KBM-7 (cell line): ENCODE data around the gene MS4A10.

Experiments
- DNase-seq: peaks from one replicate; pipeline ENCODE4 v3.0.0-alpha.2; 2015
- in situ Hi-C: fragments of 300-500 bp; cut with MboI; formaldehyde crosslinking; loops from 2 replicates; pipeline ENCODE4 v1.14.3; 2020; ENCODE audit warnings: low sequenced_read_pairs, low pct_unique_long_range_greater_than_20kb, mixed read lengths

Gene MS4A10

DNA sequence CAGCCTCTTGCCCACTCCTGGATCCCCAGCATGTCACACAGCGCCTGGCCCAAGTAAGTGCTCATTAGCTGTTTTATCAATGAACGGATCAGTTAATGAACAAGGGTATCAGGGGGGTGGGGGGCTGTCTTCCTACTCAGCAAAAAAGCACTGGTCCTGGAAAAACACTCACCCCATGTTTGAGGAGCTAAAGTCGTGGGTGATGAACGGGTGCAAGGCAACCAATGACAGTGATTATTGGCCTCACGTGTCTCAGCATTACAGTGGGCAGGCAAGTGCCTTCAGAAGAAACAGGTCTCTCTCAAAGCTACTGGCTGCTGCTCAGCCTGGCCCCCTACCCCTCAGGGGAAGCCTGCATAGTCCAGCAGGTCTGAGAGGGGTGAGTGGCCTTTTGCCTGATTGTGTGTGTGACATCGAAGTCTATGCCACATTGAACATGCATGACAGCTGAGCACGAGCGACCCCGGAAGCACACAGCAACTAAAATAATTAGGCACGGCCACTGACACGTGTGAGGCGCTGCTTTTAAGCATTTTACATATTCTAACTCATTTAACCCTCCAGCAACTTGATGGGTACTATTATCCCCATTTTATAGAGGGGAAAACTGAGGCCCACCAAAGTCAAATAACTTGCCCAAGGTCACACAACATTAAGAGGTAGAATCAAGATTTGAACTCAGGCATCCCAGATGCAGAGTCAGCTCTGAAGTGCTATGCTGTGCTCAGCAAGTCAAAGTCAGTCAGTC lies 2.6 kb upstream of the MS4A10 start:
- in situ Hi-C loops: no loop called here
- no peak for DNase-seq

GRCh38 chr11:60783141-60783484 lies 2.0 kb upstream of the MS4A10 start:
- in situ Hi-C loops: no loop called here

DNA sequence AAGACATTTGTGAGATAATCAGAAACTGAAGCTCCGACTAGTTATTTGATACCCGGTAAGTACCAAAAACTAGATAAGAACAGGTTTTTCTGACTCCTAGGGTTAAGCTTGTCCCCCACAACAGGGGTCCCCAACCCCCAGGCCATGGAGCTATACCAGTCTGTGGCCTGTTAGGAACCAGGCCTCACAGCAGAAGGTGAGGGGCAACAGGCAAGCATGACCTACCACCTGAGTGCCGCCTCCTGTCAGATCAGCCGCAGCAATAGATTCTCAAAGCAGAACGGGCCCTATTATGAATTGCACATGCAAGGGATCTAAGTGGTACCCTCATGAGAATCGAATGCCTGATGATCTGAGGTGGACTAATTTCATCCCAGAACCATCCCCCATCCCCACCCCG lies 1.2 kb upstream of the MS4A10 start:
- in situ Hi-C loops: no loop called here
- no peak for DNase-seq

More at GRCh38 chr11:60783141-60783484, 2.0 kb upstream of the MS4A10 start:
- DNase-seq: no peak

DNA sequence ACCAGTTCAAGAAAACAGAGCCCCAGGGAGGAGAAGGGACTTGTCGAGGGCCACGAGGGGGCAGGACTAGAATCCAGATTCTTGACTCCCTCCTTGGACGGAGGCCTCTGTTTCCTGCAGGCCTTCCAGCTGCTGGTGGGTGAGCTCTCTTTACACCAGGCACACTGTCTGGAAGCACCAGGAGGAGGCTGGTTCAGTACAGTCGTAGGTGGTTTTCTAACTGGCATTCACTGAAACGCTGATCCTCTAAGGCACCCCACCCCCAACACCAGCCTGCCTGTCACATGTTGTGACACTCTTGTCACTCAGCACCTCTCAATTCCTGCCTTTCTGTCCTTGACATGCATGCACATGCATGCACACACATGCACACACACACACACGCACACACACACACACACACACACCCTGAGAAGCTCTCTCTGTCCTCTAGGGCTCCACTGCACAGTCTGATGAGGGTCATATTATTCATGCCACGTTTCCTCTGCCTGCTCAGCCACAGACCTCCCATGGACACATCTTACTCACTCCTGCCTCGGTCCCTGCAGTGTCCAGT lies 751 bp downstream of the MS4A10 start:
- in situ Hi-C loops: no loop called here
- no peak for DNase-seq

DNA sequence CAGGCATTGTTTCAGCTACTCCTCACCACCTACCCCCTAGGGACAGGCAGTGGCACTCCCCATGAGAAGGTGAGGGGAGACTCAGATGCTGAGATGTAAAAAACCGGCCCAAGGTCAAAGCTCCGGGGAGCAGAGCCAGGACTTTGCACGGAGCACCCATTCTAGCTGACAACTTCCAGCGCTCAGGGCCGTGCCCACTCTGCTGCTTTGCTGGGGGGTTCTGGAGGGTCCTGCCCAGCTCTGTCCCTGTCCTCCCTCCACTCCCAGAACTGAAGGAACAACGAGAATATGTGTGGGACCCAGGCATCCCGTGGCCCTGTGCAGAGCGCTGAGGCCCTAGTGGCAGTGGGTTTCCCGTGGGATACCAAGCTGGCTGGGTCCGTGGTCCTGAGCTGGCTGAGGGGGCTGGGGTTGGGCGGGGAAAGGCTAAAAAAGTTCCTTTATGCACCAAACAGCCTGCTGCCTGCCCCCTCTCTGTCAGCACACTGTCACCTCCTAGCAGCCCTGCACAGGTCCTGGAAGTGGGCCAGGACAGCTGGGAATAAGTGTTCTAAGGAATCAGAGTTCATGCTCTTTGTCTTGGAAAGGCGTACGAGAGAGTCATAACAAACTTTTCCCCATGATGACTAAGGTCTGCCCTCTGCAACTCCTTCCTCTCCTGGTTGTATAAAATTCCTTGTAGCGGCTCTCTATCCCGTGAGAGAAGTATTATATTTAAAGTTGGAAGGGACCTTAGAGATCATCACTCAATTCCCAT lies 1.9 kb downstream of the MS4A10 start:
- in situ Hi-C loops: no loop called here
- DNase-seq: no peak

- DNase-seq: no peak
- in situ Hi-C loops: no loop called here
Observed at GRCh38 chr11:60788401-60789125, 3.4 kb downstream of the MS4A10 start.

DNA sequence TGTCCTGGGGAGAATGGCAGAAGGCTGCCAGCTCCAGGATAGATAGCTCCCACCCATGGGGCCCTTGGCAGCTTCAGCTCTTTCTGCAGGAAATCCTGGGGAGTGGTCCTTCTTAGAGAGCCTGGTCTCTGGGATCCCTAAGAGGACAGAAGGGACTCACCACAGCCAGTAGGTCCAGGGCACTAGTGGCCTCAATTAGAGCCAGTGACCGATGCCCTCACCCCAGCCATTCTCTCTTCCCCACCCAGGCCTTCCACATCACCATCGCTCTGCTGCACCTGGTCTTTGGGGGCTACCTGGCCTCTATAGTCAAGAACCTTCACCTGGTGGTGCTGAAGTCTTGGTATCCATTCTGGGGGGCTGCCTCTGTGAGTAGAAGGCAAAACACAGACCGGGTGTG lies 5.6 kb downstream of the MS4A10 start:
- no peak for DNase-seq
- in situ Hi-C loops: loop anchor here (10.0 kb wide), 1 partner anchor 46 kb away; no protein-coding TSS in a partner anchor

DNA sequence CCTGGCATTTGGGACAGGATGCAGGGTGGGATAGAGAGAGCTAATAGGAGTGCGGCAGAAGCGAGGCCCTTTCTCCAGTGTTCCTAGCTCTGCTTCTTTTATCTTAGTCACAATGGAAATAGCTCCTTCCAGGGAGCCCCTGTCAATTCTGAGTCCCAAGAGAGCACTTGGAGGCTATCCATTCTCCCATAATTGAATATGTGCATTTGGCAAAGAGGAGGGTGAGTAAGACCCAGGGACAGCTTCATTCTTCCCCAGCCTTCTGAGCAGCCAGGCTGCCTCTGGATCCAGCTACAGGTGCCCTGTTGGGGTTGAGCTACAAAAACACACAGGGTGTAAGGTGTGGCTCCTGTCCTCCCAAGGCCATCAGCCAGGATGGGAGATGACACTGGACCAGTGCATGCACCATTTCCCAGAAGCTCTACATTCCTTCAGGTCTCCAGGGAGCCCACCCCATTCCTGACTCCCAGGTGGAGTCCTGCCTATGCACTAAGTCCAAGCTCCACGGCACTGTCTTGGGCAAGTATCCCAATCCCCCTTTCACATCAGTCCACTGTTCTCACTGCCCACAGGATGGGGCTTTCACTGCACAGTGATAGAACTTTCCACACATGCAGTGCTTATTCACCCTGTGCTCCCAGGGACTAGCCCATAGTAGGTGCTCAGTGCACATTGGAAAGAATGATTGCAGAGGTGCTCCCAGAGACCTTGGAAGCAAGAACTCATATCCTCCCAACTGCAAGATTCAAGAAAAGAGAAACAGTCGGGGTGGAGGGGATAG lies 6.2 kb downstream of the MS4A10 start:
- in situ Hi-C loops: loop anchor here (10.0 kb wide), 1 partner anchor 47 kb away; no protein-coding TSS in a partner anchor
- DNase-seq: no peak

DNA sequence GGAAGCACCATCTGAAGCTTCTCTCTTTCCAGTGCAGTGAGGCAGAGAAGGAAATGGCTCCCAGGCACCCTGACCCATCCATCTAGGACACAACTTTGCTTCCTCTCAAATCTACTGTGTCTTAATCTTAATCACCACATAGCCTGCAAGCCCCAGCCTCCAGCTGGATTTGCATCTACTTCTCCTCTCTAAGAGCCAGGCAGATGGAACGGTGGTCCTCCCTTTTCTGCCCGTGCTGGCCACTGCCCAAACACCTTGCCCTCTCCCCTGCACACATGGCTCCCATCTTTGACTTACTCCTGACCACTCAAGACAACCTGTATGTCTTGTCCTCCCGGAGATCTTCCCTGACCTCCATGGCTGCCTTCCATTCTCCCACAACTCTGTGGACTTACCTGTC lies 7.4 kb downstream of the MS4A10 start:
- in situ Hi-C loops: loop anchor here (10.0 kb wide), 1 partner anchor 48 kb away; no protein-coding TSS in a partner anchor
- no peak for DNase-seq

DNA sequence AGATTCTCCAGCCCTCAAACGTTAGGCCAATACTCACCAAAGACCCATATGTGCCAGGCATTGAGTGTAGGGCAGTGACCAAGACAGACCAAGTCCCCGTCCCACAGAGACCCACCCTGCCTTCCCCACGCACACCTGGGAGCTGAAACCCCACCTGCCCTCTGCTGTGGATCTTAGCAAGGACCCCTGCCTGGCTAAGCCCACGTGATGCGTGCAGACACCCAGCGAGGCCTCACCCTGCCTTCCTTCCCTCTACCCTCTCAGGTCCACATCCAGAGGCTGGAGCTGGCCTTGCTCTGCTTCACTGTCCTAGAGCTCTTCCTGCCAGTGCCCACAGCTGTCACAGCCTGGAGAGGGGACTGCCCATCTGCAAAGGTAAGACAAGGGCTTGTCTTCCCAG lies 10.2 kb downstream of the MS4A10 start:
- no peak for DNase-seq
- in situ Hi-C loops: loop anchor here (10.0 kb wide), 1 partner anchor 50 kb away; no protein-coding TSS in a partner anchor

DNA sequence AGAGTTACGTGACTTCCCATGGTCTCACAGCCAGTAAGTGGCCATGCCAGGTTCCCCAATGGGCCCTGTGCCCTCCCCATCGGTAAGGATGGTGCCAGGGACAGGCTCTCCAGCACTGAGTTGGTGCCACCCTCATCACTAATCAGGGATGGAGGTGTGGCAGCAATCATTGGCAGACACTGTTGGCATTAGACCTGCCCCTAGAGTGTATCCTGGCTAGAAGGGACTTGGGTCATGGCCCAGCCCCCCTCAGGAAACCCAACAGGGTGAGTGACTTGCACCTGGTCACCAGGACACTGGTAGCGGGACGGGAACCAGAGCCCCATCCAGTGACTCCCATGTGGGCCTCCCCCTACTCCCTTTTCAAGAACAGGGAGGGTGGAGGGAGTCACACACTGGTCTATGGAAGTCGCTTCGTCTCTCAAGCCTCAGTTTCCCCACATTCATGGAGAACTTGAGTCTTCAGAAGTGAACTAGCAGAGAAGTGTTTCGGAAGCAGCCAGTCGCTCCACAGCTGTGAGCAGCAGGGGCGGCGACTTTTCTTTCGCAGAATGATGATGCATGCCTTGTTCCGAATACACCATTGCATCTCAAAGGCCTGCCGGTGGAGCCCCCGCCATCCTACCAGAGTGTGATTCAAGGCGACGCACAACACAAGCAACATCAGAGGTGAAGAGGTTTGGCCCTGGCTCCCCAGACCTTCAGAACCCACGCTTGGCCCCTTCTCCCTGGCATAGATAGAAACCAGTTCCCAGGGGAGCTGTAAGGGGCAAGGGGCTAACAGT lies 12.9 kb downstream of the MS4A10 start:
- in situ Hi-C loops: loop anchor here (10.0 kb wide), 1 partner anchor 53 kb away; no protein-coding TSS in a partner anchor
- DNase-seq: no peak

GRCh38 chr11:60798631-60799030 lies 13.5 kb downstream of the MS4A10 start:
- DNase-seq: no peak
- in situ Hi-C loops: loop anchor here (10.0 kb wide), 1 partner anchor 54 kb away; no protein-coding TSS in a partner anchor

DNA sequence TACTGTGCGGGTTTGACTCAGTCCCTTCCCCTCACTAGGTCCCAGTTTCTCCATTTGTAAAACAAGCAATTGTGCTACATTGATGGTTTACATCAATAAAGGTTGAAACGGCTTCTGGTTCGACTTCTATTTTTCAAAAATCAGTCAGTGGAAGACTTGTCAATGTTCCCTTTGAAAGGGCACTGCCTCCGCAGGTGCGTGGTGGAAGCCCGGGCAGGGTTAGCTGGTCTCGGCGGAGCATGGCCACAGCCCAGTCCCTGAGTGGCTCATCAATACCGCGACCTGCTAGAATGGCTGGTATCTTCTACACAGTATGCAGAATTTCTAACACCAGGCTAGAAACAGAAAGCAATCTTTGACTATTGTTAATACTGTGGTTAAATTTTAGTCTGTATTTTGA lies 16.1 kb downstream of the MS4A10 start:
- no peak for DNase-seq
- in situ Hi-C loops: no loop called here

DNA sequence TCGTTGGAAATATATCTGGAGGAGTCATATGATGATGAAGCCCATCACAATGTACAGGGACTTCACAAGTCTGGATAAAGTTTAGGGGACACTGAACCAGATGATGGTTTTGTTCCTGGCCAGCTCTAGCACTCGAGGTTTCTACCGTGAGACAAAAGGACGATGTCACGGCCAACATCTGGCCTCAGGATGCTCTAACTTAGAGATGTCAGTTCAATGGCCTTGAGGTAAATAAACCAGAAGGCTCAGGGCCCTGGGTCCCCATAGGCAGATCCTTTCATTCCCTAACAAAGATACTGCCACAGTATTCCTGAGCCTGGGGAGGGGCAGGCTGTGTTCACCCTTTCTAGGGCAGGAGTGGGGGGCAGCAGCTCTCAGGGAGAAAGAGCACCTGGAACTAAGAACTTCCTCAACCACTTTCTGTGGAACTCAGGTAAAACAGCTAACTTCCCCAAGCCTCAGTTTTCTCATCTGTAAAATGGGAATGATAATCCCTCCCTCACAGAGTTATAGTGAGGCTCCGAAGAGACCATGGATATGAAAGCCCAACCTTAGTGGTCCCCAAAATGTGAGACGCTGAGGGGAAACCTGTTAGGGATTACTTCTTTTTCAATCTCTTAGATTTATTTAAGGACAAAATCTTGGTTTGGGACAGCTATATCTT lies 18.3 kb downstream of the MS4A10 start:
- in situ Hi-C loops: no loop called here

DNA sequence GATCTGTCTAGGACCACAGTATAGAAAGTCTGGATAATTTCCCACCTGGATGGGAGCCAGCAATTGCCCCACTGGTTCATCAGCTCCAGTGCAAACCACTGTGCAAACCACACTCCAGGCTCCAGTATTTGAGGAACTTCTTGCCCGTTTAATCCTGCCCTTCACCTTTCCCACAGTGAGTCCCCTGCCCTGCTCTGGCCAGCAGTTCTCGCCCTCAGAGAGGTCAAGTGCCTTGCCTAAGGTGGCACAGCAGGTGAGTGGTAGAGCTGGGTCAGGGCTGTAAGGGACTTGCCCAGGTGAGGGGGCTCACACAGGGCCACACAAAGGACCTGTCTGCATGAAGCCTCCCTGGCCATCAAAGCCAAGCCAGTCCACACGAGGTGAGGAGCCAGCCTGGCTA lies 24.1 kb downstream of the MS4A10 start:
- in situ Hi-C loops: no loop called here

More for the DNA sequence above, 18.3 kb downstream of the MS4A10 start:
- no peak for DNase-seq

GRCh38 chr11:60809691-60810090 lies 24.6 kb downstream of the MS4A10 start:
- no peak for DNase-seq
- in situ Hi-C loops: no loop called here

More for the DNA sequence above, 24.1 kb downstream of the MS4A10 start:
- DNase-seq: no peak

- in situ Hi-C loops: no loop called here
- no peak for DNase-seq
Observed at GRCh38 chr11:60810151-60810550, 25.0 kb downstream of the MS4A10 start.
